GM18526 (cell line): Measurements from ENCODE around the gene TMEM184B.

Source experiments
- POLR2A ChIP-seq: IDR thresholded peaks from 3 replicates; pipeline ENCODE4 v1.6.1; 2011; ENCODE audit not compliant: insufficient read length; ENCODE audit errors: extremely low read depth

TMEM184B gene

DNA sequence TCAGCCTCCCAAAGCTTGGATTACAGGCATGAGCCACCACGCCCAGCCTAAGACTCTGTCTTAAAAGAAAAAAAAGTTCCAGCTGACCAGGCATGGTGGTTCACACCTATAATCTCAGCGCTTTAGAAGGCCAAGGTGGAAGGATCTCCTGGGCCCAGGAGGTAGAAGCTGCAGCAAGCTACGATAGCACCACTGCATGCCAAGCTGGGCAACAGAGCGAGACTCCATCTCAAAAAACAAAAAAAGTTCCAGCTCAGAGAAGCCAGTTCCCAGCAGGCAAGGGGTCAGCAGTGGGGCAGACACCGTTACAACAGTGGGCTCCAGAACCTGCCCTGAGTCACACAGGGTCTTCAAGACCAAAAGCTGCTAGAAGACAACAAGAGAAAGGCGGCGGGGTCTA is 3.3 kb downstream of the TMEM184B start:
- no peak for TF ChIP-seq POLR2A

DNA sequence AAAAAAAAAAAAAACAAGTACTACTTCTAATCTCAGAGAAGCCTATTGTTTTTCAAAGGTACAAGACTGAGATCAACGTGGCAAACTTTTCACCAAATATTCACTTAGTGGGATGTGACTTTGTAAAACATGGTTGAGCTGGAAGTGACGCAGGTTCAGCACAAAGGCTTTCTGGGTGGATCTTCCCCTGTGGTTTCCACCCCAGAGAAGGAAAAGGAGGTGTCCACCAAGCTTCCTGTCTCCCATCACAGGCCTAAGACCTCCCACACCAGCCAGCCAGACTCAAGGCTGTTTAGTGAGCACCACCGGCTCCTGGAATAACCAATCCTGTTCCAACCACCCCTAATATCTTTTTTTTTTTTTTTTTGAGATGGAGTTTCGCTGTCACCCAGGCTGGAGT is 5.7 kb downstream of the TMEM184B start:
- TF ChIP-seq POLR2A = no peak

DNA sequence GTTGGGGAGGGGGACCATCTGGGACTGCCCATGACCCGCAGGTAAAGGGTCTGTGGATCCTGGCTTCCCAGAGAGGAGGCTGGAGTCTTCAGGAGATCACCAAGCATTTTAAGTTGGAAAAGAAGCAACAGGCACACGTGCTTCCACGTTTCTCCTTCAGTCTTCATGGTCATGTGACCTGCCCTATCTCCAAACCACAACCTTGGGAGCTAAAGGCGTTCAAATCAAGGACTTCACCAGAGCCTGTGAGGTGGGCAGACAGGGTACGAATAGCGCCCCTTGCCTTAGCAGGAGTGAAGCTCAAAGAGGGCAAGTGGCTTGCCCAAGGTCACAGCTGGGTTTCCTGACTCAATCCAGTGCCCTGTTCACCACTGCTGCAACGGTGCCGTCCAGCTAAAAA is 6.7 kb downstream of the TMEM184B start:
- TF ChIP-seq POLR2A = no peak

DNA sequence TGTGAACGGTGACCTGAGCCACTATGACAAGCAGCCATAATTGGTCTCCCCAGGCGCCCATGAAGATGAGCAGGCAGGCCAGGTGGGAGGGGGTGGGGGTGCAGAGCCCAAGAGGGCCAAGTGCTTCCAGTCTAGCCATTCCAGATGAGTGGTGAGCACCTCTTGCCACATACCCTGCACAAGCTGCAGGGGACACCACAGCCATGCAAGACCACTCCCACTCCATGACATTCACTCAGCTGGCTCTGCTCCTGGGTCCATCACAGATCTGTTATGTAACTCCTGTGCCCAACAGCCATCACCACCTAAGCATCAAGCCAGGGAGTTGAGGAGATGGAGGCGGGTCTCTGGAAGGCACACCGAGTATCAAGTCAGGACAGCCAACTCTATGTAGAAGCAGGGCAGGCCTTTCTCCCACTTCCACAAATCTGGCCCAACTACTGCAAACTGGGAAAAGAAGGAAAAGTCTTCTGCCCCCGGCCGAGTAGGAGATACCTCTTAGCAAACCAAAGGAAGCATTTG is 8.4 kb downstream of the TMEM184B start:
- no peak for TF ChIP-seq POLR2A

DNA sequence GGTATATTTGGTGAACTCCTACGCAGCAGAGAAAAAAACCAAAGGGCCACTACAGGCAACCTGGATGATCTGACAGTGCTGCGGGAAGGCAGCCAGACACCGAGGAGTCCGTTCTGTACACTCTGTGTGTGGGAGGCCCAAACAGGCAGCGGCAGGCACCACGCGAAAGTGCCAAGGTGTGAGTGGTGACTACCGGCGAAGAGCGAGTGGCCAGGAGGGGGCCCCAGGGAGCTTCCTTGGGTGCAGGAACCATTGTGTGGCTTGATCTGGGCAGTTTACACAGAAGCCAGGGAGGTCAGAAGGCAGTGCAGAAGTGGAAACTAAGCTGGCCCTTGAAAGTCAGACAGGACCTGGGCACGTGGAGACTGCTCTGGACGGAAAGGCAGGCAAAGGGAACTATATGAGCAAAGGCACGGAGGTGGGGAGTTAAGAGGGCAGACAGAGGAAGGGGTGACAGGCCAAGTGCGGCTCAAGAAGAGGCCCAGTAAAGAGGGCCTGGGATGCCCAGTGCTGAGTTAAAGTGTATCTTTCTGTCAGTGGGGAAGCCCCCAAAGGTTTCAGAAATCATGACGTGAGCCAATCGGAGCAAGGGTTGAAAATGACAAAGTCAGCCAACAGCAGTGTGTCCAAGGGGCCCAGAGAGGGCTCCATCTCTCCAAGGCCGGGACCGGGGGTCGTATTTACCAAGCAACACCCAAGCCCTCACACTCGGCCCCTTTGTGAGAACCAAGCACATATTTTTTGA is 10.6 kb downstream of the TMEM184B start:
- no peak for TF ChIP-seq POLR2A

DNA sequence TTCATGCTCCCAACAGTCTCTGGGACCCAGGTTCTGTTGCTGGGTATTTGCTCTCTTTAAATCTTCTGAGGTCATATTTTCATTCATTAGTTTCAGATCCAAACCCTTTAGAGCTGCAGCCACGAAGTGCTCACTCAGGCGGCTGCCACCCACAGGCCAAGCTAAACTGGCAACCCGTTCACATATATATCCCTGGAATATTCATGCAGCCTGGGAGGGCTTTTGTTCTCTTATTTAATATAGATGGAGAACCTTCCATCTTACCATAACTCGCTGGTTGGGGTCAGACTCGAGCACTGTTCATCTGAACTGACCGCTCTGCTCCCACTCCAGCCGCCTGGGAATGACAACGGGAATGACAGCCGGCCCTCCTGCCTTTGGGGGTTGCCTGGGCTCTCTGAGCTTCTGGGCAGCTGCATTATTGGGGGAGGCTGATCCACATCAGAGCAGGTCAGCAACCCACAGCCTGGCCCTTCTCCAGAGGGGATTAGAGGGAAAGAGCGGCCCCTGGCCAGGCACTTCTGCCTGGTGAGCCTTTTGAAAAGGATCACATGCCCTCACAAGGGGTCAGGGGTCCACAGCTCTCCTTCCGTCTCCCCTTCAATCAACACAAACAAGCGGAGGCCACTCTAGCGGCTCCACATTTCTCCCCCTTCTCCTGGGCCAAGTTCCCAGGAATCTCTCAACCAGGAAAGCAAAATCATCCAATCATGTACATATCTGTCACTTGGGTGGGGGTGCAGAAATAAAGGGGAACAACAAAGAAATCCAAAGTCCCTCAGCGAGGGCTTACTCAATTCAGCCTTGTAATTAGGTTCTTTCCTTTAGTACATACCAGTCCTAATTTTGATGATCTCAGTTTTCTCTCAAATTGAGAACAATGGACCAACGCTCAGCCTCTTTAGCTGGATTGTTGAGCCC is 11.8 kb downstream of the TMEM184B start:
- TF ChIP-seq POLR2A = no peak

DNA sequence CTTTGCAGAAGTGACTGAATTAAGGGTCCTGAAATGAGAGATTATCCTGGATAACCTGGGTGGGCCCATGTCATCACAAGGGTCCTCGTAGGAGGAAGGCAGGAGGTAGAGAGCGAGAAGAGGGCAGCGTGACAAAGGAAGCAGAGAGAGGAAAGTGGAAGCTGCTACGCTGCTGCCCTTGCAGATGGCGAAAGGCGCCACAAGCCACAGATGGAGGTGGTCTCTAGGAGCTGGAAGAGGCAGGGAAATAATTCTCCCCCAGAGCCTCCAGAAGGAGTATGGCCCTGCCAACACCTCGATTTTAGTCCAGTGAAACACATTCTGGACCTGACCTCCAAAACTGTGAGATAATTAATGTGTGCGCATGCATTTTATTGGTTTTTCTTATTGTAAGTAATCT is 13.4 kb downstream of the TMEM184B start:
- no peak for TF ChIP-seq POLR2A

DNA sequence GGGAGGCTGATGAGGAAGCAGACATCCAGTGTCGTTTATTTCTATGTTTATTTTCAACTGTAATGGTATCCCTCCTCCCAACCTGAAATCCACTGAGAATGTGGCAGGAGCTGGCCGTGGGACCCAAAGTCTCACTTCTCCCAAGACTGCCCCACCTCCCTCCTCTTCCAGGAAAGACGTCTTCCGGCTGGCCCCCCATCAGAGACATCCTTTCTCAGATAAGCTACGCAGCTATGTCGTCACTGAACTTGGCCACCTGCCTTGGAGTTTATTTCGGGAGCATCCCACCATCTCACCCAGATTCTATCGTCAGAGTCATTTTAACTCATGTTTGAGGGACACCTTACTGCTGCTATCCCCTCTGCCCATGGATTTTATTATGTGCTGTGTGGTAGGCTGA is 13.9 kb downstream of the TMEM184B start:
- no peak for TF ChIP-seq POLR2A

DNA sequence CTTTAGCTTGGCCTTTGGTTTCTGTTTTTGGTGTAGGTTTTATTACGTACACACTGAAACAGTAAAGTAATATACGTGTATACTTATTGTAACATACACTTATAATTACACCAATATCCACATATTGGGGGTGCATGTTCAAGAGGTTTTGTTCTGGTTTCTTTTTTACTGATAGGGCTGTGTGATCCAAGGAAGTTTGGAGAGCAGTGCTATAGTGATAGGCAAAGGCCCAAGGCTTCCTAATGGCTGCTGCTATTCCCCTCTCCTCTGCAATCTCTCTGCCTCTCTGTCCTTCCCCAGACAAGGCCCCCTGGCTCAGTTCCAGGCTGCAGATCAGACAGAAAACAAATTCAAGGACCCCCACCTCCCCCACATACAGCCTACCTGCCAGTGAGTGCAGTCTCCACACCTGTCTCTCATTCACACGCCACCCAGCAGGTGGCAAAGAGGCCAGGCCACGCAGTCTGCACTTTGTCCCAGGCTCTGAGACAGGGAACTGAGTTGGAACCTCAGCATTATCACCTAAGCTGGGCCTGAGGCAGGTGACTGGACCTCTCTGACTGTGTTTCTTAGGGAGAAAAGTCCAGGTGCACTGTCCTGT is 15.1 kb downstream of the TMEM184B start:
- TF ChIP-seq POLR2A = no peak

DNA sequence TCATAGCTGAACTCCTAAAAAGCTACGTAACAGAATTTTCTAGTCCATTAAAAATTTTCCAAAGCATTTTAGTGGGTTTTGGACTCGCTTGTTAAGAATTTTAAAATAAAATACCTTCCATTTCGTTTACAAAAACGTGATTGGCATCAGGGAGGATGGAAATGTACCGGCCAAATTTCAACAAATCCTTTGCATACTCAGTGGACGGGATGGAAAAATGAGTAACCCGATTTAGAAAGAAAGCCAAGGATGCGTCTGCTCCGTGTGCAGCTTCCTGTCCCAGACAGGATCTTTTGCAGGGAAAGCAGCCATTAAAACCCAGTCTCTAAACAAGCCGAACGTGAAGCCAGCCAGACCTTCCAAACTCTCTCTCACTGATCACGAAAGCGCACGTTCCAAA is 15.6 kb downstream of the TMEM184B start:
- TF ChIP-seq POLR2A = no peak

DNA sequence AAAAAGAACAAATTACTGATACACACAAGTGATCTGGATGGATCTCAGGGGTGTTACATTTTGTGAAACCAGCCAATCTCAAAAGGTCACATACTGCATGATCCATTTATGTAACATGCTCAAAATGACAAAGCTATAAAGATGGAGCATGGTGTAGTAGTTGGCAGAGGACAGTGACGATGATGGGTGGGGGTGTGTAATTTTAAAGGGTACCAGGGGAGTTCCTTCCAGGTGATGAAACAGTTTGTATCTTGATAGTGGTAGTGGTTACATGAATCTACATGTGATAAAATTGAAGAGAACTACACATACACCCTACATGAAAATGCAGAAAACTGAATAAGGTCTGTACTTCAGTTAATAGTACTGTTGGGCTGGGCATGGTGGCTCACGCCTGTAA is 17.1 kb downstream of the TMEM184B start:
- TF ChIP-seq POLR2A = no peak

DNA sequence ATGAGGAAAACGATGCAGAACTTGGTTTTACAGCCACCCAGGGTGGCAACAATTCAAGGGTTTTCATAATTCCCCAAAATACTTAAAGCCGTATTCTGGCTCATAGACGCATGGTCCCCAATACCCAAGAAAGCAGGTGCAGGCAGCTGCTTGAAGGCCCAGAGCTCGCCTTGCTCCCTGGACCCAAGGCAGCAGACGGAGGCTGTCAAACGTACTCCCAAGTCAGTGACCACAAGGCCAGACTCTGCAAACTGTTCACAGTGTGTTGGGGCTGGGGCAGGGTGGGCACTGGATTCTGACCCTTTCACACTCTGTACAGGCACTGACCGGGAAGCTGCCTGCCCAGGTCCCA is 21.5 kb downstream of the TMEM184B start:
- no peak for TF ChIP-seq POLR2A

DNA sequence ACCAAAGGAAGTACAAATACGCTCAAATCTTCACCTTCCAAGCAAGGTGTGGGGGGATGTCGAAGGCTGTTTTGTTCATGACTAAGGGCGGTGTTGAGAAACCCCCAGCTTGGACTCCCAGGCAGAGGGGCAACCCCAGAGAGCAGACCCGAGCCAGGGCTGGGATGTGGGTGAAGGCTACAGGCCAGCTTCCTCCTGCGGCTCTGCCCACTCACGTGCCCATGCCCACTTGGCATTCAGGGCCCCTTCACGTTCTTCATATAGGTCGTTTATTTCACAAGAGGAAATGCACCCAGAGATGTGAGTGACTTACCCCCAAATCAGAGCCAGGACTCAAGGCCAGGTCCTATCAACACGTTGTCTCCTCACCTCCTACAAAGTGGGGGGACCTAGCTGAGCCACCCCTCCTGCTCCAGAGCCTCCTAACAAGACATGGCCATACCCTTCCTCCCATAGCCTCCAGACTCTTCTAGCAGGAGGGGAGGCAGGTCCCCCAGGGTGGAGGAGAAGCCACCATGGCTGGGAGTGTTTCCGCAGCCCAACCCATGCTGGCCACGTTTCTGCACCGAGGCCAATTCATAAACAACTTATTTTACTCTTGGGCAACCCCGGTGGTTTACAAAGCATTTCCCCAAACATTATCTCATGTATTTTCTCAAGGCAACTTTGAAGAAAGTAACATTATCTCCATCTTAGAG is 22.0 kb downstream of the TMEM184B start:
- no peak for TF ChIP-seq POLR2A

DNA sequence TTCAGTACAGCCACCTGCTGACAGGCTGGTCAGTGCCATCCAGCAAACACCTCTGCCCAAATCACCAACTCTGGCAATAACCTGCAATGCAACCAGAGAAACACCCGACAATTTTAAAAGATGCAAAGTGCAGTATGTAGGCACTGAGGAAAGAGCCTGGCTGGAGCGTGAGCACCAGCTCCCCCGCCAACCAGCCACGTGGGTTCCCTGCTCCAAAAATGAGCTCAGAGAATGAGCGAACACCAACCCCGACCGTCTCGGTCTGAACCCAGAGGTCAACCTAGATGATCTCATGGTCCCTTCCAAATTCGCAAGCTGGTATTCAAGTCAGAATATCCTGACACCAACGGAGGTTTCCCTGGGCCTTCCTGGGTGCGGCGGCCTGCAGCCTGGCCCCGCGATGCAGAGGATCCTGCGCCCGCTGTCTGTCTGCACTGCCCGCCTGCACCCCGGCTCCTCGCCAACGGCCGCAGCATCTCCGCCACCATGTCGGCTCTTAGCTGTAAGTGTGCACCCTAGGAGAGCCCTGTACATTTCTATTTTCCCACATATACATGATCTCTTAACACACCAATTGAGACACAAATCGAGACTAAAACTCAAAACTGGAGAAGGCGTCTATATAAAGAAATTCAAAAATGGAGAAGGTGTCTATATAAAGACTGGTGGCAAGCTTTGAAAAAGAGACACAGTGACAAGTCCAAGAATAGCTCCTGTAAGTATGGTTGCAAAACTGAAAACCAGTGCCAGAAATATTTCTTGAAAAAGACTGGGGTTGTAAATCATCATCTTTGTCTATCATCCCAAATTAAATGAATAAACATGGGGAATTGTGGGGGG is 22.8 kb downstream of the TMEM184B start:
- no peak for TF ChIP-seq POLR2A
